Astrocyte of the spinal cord (primary cell): ENCODE measurements around the gene SPTA1.

ENCODE experiments used
- DNase-seq: peaks from one replicate; pipeline ENCODE4 v3.0.0; 2011; ENCODE audit warnings: low read depth, low spot score
- H3K4me3 ChIP-seq: 2 replicates; pipeline ENCODE4 v1.5.1; 2011; ENCODE audit warnings: low read depth, mild to moderate bottlenecking, low read length, moderate library complexity
- CTCF ChIP-seq: IDR thresholded peaks from 2 replicates; pipeline ENCODE4 v1.5.1; 2012; ENCODE audit warnings: low read depth, mild to moderate bottlenecking, low read length, inconsistent platforms
- in situ Hi-C: cut with HindIII; loops from 2 replicates; pipeline ENCODE4 v1.10.0; 2017; ENCODE audit warnings: low sequenced_read_pairs

The SPTA1 gene

GRCh38 chr1:158724442-158724841, 37.9 kb upstream of the SPTA1 start:
- TF ChIP-seq CTCF = no peak
- no peak for DNase-seq
- H3K4me3 ChIP-seq = no peak overlapping the region
- in situ Hi-C loops = no loop called here

- no peak for DNase-seq
- TF ChIP-seq CTCF = no peak
- H3K4me3 ChIP-seq = no peak within 1 kb of the TSS
- in situ Hi-C loops = no loop called here
Measured at GRCh38 chr1:158720620-158721019, 34.1 kb upstream of the SPTA1 start, which contains the start of gene OR6K3. Gene OR6K3 (minus strand): TSS chr1:158720720. CDS start chr1:158718115, 2,605 bp downstream.

- no peak for TF ChIP-seq CTCF
- in situ Hi-C loops = no loop called here
- H3K4me3 ChIP-seq = no peak overlapping the region
- DNase-seq = no peak
Measured at GRCh38 chr1:158719664-158720063, 33.1 kb upstream of the SPTA1 start.

- H3K4me3 ChIP-seq = no peak overlapping the region
- no peak for TF ChIP-seq CTCF
- in situ Hi-C loops = no loop called here
- no peak for DNase-seq
Measured at GRCh38 chr1:158717344-158717743, 30.8 kb upstream of the SPTA1 start.

GRCh38 chr1:158716335-158716734, 29.8 kb upstream of the SPTA1 start:
- no peak overlapping the region for H3K4me3 ChIP-seq
- TF ChIP-seq CTCF = no peak
- DNase-seq = no peak
- in situ Hi-C loops = no loop called here

GRCh38 chr1:158714754-158715153, 28.2 kb upstream of the SPTA1 start:
- no peak for TF ChIP-seq CTCF
- H3K4me3 ChIP-seq = no peak overlapping the region
- in situ Hi-C loops = no loop called here
- DNase-seq = no peak

- in situ Hi-C loops = no loop called here
- no peak overlapping the region for H3K4me3 ChIP-seq
- DNase-seq = no peak
- TF ChIP-seq CTCF = no peak
Measured at GRCh38 chr1:158711098-158711497, 24.6 kb upstream of the SPTA1 start.
